ENCODE measurements around the gene LRRC8C.
"Not testable (repeated sequence)": the region's sequence is repeated elsewhere in the genome, so short reads cannot be mapped to it uniquely, and the experiment has no call there.

LRRC8C gene

DNA sequence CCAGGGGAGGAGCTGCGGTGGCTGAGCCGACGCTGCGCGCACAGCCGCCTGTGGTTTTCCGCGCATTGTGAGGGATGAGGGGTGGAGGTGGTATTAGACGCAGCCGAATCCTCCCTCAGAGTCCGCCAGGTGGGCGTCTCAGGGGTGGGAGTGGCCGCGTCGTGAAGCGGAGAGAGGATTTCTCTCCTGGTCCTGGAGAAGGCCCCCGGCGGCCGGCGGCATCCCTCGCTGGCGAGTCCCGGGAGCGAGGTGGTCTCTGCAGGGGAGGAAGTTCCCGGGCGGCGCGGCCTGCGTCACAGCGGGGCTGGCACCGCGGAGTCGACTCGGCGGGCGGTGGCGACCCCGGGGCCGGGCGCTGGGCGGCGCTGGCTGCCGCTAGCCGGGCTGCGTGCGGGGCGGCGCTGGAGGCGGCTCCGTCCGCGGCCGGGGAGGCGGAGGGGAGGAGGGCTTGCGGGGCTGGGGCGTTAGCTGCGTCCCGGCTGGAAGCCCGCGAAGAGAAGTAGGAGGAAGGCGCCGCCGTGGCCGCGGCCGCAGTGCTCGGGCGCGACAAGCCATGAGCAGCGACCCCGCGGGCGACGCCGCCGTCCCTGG, at the start of gene LRRC8C:
Gene LRRC8C (plus strand): TSS at position 464 of the 591 bp plus-strand sequence. CDS start 53,354 bp downstream, outside the sequence.
- DNase-seq (ENCODE audit: low read depth), result peak; percentile 77

DNA sequence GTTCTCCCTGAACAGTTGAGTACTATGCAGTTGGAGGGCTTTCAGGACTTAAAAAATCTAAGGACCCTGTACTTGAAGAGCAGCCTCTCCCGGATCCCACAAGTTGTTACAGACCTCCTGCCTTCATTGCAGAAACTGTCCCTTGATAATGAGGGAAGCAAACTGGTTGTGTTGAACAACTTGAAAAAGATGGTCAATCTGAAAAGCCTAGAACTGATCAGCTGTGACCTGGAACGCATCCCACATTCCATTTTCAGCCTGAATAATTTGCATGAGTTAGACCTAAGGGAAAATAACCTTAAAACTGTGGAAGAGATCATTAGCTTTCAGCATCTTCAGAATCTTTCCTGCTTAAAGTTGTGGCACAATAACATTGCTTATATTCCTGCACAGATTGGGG, 48.7 kb upstream of the LRRC8C start:
- no peak for DNase-seq (ENCODE audit: low read depth)

DNA sequence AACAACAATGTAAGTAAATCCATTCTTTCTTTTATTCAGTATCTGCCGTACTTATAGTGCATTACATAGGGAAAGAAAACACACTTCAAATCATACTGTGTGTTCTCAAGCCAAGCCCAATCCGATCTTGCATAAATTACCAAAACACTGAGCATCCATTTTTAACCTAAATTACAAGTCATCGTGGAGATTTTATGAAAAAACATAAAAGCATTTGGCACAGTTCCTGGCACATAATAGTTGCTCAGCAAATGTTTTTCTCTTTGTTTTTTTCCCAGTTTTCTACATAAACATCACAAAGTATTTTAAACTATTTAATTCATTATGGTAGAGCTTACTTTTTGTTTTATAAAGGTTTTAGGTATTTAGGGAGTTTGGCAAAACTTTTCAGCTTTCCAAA, 48.1 kb upstream of the LRRC8C start:
- DNase-seq (ENCODE audit: low read depth), result no peak

DNA sequence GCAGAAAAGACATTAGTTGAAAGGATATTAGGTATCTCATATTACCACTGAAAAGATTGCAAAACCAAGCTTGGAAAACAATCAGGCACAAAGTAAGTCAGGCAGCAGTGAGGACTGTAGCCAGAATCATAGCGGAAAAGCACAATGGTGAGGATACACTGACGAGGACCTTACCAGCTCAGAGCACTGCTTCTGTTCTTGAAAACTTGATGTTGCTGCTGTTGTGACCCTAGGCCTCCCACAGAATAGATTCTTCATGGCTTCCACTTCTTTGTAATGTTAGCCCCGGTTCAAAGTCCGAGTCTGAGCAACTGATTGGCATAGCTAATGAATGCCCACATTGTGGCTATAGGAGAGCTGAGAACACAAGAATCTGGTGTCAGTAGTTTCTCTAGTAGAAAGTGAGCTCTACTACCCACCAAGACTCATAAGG, 45.2 kb upstream of the LRRC8C start:
- no peak for DNase-seq (ENCODE audit: low read depth)

DNA sequence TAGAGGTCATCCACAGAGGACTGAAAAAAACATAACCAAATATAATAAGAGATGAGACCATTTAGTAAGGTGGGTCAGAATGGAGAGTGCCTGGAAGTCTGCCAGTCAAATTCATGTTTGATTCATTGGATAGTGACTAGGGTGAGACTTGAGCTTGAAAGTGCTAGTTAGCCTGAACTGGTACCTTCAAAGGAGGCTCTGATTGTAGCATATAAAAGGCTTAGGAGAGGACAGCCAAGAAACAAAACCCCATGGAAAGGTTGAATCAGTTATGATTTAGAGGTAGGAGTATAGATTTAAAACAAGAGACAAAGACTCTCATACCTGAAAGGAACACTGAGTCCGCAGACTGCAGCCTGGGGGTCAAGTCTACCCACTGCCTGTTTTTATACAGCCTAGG, 44.4 kb upstream of the LRRC8C start:
- no peak for DNase-seq (ENCODE audit: low read depth)

DNA sequence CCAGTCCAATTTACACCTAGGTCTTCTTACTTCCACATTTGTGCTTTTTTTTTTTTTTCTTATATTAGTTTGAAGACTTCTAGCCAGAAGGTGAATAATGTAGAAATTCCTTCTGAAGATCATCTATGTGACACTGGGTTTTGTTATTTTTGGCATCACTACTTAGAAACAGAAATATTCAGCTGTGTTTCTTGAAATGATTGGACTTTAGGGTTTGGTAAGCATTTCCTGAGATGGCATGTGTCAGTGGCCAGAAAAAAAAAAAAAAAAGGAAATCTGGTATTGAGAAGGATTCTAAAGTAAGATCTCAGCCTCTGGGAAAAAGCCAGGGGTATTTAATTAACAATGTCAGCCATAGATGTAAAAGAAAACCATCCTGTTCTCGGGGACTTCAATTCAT, 43.4 kb upstream of the LRRC8C start:
- DNase-seq (ENCODE audit: low read depth), result no peak

DNA sequence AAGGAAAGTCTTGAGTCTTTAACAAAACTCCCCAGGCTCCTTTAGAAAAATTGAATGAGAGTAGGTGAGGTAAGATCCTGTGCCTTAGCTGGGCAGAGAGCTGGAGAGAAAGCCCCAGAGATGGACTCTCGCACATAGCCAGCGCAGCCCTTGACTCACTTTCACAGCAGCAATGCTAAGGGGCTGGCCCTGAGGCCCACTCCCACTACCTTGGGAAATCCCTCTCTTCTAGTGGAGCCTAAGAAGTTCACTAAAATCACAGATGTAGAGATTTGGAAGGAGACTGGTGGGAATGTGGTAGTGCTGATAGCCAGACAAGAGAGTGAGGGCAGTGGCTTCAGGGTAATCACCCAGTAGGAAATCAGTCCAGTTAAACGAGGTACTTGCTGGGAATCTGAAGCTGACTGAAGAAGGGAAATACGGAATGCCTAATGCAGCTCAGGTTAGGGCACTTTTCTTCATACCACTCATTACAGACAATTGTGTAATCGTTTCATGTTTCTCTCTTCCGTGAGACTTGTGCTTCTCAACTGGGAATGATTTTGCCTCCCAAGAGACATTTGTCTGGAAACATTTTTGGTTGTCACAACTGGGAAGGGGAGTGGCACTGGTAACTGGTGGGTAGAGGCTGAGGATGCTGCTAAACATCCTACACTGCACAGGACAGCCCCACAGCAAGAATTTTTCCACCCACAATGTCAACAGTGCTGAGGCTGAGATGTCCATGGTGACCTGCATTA, 42.4 kb upstream of the LRRC8C start:
- no peak for DNase-seq (ENCODE audit: low read depth)

DNA sequence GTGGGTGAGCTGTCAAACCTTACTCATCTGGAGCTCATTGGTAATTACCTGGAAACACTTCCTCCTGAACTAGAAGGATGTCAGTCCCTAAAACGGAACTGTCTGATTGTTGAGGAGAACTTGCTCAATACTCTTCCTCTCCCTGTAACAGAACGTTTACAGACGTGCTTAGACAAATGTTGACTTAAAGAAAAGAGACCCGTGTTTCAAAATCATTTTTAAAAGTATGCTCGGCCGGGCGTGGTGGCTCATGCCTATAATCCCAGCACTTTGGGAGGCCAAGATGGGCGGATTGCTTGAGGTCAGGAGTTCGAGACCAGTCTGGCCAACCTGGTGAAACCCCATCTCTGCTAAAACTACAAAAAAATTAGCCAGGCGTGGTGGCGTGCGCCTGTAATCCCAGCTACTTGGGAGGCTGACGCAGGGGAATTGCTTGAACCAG, 40.0 kb upstream of the LRRC8C start:
- not testable (repeated sequence) for DNase-seq (ENCODE audit: low read depth)

DNA sequence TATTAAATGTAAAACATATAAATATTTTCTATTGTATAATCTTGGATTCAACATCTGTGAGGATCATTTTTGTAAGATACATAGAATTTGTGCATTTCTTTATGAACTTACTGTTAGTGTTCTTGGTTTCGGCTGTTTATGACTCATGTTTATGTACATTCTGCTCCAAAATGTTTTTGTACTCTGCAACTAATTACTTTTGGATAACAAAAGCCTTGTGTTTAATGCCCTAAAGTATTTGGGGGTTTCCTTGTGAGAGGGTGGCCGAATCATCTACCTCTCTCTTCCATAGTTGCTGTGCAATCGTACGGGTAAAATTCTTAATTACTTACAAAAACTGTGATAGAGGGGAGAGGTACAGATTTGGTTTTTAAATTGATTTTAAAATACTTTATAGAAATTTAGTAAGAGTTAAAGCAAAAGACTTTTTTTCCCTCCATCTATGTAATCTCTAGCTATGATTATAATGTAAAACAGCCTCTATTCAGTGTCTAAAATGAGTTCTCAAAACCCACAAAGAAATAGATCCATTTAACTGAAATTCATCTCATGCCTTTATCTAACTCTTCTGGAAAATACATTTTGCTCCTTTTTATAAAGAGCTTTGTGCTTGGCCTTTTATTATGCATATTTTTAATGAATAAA, 38.7 kb upstream of the LRRC8C start:
- no peak for DNase-seq (ENCODE audit: low read depth)

DNA sequence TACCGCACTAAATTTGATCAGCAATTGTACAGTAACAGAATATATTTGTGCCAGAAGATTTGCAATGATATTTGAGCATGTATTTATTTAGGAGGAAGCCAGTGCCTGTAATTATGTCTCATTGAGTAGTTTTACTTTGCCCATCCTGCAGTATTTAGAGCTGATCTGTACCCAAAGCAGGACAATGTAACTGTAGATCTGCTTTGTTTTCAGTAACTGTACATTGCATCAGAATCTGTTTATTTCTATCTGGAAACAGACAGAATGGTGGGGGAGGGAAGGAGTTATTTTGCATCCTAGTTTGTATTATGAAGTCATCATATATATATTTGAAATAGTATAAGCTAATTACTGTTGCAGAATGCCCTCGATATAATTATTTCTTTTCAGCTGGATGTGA, 36.2 kb upstream of the LRRC8C start:
- no peak for DNase-seq (ENCODE audit: low read depth)

DNA sequence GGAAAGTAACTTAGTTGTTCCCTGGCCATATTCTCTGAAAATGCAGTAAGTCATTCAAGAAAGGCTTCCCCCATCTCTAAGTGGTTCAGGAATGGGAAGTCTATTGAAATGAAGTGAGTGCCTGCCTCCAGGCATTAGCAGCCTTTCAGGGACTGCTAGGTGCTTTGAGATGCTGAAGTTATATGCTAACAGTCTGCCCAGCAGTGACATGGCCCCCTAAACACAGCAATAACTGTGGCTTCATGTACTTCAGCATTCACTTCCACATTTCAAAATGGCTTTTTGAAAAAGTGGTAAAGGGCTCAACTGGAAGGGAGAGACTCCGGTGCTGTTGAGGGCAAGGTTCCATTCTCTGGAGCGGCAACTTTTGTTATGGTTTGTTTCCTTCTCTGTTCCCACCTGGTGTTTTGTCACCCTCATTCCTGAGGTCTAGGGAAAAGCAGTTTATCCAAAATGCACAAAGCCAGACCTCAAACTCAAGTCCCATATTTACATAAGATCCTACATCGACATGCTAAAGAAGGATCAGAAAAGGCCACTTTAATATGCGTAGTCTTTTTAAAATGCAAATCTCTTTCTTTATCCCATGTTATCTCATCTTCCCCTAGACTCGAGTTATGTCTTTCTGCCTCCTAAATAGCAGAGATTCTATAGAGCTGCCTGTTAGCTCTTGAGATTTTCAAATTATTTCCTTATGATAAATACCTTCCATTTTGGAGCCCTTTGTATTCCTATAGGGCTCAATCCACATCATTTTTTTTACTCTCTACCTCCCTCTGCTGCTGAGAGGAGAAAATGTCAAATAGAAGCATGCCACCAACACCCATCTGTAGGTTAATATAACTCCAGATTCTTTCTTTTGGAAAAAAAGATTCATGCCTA, 34.2 kb upstream of the LRRC8C start:
- DNase-seq (ENCODE audit: low read depth), result no peak

DNA sequence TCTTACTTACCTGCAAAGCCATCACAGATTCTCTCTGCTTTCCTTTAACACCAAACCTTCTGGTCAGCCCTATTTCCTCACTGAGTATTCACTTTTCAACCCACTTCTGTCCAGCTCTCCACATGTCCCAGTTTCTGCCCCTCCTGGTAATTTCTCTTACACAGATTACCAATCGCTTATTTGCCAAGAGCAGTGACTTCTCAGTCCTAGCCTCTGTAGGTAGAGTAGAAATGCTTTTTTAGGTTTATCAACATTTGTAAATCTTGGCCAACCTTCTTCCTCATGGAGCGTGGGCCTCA, 33.6 kb upstream of the LRRC8C start:
- no peak for DNase-seq (ENCODE audit: low read depth)

DNA sequence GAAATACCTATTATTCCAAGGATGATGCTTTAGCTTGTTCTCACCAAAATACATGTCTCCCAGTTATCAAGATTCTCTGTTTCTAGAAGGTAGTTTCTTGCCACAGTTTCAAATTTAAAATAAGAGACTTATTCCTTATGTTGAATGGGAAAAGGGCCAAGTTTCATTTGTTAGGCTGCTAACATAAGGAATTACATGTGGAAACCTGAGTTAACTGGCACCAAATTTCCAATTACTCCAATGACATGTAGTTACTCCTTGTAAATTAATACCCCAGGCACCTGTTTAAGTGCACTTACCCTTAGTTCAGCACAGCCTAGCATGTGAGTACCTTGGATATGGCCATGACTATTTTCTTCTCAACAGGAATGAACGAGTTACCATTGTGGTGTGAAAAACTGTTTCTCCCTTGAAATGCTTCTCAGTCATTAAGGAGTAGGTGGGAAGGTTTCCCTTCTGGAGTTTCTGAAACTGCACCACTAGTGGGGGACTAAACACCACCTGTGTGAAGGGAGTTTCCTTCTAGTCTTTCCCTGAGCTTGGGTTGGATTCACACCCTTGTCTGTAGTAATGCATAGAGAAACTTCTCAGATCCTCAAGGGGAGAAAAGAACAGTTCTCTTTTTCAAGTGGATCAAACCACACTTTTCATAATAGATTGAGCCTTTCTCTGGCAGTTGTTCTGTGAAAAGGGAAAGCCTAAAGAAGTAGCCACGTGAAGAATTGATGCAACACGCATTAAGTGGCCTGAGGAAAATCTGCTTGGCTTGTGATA, 32.3 kb upstream of the LRRC8C start:
- no peak for DNase-seq (ENCODE audit: low read depth)

DNA sequence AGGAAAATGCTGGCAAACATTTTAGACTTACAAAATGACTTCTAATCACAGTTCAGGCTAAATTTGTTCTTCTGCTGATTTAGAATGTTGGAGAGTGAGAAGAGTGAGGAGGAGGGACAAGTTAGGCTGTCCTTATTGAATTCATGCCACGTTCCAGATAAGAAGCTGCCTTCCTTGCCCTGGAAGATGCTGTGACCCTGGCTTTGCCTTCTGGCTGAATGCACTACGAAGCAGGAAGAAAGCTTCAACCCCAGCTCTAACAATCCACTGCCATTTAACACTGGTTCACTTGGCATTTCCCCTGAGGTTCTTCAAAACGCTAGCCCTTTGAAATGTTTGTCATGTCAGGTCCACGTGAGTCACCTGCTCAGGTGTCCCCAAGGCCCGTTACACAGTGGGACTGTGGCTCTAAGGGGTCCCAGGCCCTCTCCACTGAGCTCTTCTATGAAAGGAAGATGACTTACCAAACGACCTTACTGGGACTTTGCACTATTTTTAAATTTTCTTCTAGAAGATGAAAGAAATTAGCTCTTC, 30.0 kb upstream of the LRRC8C start:
- no peak for DNase-seq (ENCODE audit: low read depth)

DNA sequence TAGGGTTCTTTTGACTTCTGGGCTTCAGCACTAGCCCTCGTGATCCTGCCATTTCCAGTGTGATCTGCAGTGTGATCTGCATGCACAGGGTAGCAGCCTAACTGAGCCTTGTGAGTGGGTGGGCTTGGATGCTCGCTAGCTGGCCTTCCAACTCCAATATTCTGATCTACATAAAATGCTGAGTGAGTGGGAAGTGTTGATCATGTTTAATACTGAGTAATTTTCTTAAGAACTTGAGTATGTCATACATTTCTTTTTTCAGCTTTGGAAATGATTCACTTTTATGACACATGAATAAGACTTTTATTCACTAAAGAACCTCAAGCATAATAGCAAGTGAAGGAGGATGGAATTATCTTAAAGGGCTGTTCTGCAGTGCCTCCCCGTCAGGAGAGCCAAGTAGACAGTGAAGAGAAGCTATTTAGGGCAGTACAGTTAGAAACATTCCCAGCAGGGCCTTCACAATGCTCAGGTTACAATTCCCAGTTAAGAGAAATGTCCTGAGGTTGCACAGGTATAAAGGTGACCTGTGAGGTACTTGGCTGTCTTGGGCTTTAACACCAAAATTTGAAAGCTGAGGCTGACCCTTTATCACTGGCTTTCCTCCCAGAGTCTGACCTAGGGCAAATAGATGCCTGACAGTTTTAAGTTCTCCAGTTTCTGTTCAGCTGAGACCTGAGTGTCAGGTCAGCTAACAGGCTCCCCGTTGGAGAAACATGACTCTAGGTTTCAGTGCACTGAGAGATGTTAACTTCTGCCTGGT, 29.1 kb upstream of the LRRC8C start:
- no peak for DNase-seq (ENCODE audit: low read depth)

DNA sequence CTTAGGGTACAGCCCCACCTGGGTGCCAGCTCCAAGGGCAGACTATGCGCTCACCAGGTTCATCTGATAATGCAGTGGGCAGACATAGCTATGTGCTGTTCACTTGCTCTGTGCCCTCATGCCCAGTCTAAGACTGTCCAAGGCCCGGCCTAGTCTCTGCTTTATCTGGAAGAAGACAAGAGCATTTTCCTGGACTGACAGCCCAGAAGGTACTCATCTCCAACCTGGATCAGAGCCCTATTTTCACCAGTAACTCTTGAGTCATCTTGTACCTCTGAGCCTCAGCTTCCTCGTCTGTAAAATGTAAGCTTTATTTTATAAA, 28.5 kb upstream of the LRRC8C start:
- no peak for DNase-seq (ENCODE audit: low read depth)

DNA sequence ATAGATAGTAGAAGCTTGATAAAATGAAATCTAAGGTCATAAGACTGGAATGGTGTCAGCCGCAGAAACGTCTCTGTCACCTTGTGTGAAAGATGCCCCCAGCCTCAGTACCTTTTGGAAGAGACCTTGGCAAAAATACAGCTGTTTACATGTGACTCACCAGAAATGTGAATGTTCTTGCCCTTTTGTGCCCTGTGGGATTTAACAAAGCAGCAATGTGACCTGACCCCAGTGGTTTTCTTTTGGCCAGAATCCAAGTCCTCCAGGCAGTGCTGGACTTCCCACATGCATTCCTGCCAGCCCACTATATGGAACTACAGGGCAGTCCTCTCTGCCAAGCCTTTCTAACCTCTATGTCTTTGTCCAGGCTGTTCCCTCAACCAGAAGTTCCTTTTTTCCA, 27.2 kb upstream of the LRRC8C start:
- no peak for DNase-seq (ENCODE audit: low read depth)

DNA sequence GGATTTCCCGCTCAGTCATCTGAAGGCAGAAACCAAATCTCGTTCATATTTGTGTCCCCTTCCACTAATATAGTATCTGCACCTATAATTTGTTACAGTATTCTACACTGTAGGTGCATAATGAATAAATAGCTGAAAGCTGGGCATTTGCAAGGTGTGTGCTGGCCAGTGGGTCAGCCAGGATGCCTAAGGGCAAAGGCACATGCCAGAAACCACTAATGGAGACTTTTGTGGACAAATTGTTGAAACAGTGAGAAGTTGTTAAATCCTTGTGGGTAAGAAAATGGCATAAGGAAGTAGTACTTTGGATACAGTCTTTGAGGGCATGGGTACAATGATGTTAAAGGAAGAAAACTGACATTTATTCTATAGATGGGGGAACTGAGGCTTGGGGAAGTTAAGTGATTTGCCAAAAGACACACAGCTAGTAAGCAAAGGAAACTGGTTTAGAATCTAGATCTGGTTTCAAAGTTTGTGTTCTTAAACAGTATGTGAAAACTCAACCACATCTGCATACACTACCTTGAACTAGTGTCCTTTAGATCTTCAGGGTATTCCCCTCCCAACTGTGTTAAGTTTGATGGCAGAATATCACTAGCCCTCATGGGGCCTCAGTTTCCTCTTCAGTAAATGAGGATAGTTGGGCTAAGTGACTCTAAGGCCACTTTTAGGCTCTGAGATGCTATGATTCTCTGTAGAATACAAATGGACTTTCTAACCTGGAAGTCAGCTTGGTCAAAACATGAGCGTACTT, 26.5 kb upstream of the LRRC8C start:
- no peak for DNase-seq (ENCODE audit: low read depth)

DNA sequence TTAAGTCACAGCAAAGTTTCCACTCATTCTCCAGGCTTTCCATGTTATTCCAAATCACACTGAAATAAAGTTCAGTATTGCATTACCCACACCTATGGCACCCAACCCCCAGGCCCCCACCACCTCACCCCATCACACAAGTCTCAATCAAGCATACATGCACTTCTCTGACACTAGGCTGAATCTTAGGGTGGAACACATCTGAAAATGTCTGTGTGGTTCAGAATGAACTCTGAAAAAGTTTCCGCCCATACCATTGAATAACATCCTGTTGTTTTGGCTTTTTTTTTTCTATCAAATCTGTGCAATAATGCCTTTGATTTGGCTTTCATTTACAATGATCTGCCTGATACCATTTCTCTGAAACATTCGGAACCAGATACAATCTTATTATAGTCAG, 25.8 kb upstream of the LRRC8C start:
- DNase-seq (ENCODE audit: low read depth), result peak; percentile 22

All from activated T-cell treated with anti-CD3 and anti-CD28 coated beads for 1 hour (primary cell).